K562 (cell line): Measurements from ENCODE around the gene ZNF680. TPM values are rescaled to one million over a fixed set of nuclear protein-coding genes. Genes with fewer than 3 reads are reported as not detected.

Experiments used
- ATAC-seq: fragments of 200-7000 bp; cut with Tn5 transposase; 3 replicates; pipeline ENCODE4 v1.9.1; 2020; ENCODE audit warnings: moderate library complexity
- BruUV-seq: library from RNA; stranded (reverse); fragments of 400-500 nt; replicated peaks from 2 replicates; lab custom pipeline; 2021; lab: Mats Ljungman, UMichigan
- CTCF ChIA-PET: fragments of 300-600 bp; formaldehyde crosslinking; extraction: SDS; loops from one replicate; lab custom pipeline; 2021; ENCODE audit warnings: low intra/inter-chr PET ratio; lab: Yijun Ruan, JAX
- POLR2A ChIA-PET: fragments of 300-600, 350-650 bp; sonication (Branson Sonifier 250); formaldehyde crosslinking; extraction: SDS; loops from one replicate; lab custom pipeline; 2021; ENCODE audit warnings: antibody characterized with exemption, inconsistent platforms; lab: Yijun Ruan, JAX
- DNase-seq, 4 experiments: peaks; one replicate each; pipeline versions ENCODE4 v3.0.0 to v3.0.0-alpha.2; 2011 to 2018; ENCODE audit warnings: low spot score in 3 of 4, mixed read lengths in 3 of 4; ENCODE audit errors: extremely low read depth in 1 of 4
- FAIRE-seq: peaks from 2 replicates; lab custom pipeline; 2011; peaks lifted over from hg19 to GRCh38; lab: Jason Lieb, UNC
- H2AFZ ChIP-seq: 2 replicates; pipeline ENCODE4 v1.6.0; 2011; ENCODE audit warnings: low read depth, low read length, control low read depth, inconsistent platforms
- H3K27ac ChIP-seq: fragments of 200-600 bp; 3 replicates; pipeline ENCODE4 v1.8.0; 2011; ENCODE audit warnings: low read depth, mild to moderate bottlenecking, control low read depth, inconsistent platforms, low read length, moderate library complexity, mixed read lengths; ENCODE audit errors: extremely low read depth
- H3K27me3 ChIP-seq, 2 experiments: fragments of 300-600 bp in 1 of 2; 2 replicates in 1 of 2; 3 replicates in 1 of 2; pipeline versions ENCODE4 v1.6.0 to v1.8.0; 2011; ENCODE audit warnings: inconsistent platforms in 2 of 2, low read length in 2 of 2, mild to moderate bottlenecking in 1 of 2, mixed read lengths in 1 of 2, moderate library complexity in 1 of 2; ENCODE audit not compliant: control insufficient read depth in 2 of 2, insufficient read depth in 2 of 2
- H3K36me3 ChIP-seq: fragments of 300-600 bp; 3 replicates; pipeline ENCODE4 v1.8.0; 2011; ENCODE audit warnings: mild to moderate bottlenecking, low read length, inconsistent platforms; ENCODE audit not compliant: control insufficient read depth, insufficient read depth
- H3K4me1 ChIP-seq, 2 experiments: fragments of 200-600 bp in 1 of 2; replicated peaks in 1 of 2; 2 replicates in 1 of 2; 3 replicates in 1 of 2; pipeline versions ENCODE4 v1.5.1 to v1.8.0; 2011; ENCODE audit warnings: inconsistent platforms in 2 of 2, low read length in 2 of 2, mild to moderate bottlenecking in 1 of 2, mixed read lengths in 1 of 2, moderate library complexity in 1 of 2; ENCODE audit not compliant: control insufficient read depth in 2 of 2, insufficient read depth in 2 of 2
- H3K4me2 ChIP-seq: 2 replicates; pipeline ENCODE4 v1.6.1; 2011; ENCODE audit warnings: low read length, control low read depth, inconsistent platforms, mixed read lengths; ENCODE audit not compliant: insufficient read depth
- H3K4me3 ChIP-seq: fragments of 200-600 bp; sonication (generic), shearing (Covaris generic); 2 replicates; pipeline ENCODE4 v1.5.1; 2016; ENCODE audit warnings: control low read depth, inconsistent platforms
- H3K79me2 ChIP-seq: fragments of 200-600 bp; 3 replicates; pipeline ENCODE4 v1.8.0; 2011; ENCODE audit warnings: low read length, inconsistent platforms; ENCODE audit not compliant: control insufficient read depth, insufficient read depth
- H3K9ac ChIP-seq, 2 experiments: 2 replicates each; pipeline versions ENCODE4 v1.6.0 to v1.6.1; 2011; ENCODE audit warnings: low read depth in 2 of 2, low read length in 2 of 2, control low read depth in 1 of 2, inconsistent platforms in 1 of 2, mild to moderate bottlenecking in 1 of 2, mixed read lengths in 1 of 2; ENCODE audit not compliant: insufficient read depth in 1 of 2
- H3K9me1 ChIP-seq: one replicate; pipeline ENCODE4 v1.6.0; 2011; ENCODE audit warnings: inconsistent platforms, mild to moderate bottlenecking, low read length, moderate library complexity; ENCODE audit not compliant: control insufficient read depth, insufficient read depth
- H3K9me3 ChIP-seq: replicated peaks from 2 replicates; pipeline ENCODE4 v1.5.1; 2011; ENCODE audit warnings: low read depth, low read length, inconsistent platforms; ENCODE audit not compliant: control insufficient read depth, insufficient read depth
- H4K20me1 ChIP-seq: replicated peaks from 2 replicates; pipeline ENCODE4 v1.6.1; 2011; ENCODE audit warnings: low read length, inconsistent platforms, mixed read lengths; ENCODE audit not compliant: control insufficient read depth, insufficient read depth
- CEBPB ChIP-seq: fragments of 450-650 bp; IDR thresholded peaks from 2 replicates; pipeline ENCODE4 v1.6.1; 2016; ENCODE audit warnings: missing genetic modification characterization, missing compliant biosample characterization
- FOXM1 ChIP-seq, 2 experiments: fragments of 450-650 bp in 1 of 2; sonication (generic) in 1 of 2; formaldehyde crosslinking in 1 of 2; IDR thresholded peaks; 2 replicates each; pipeline versions ENCODE4 v1.6.1 to v1.9.0; 2017 to 2022; ENCODE audit warnings: low read depth in 2 of 2, mild to moderate bottlenecking in 2 of 2, missing genetic modification reagents in 1 of 2, moderate library complexity in 1 of 2
- IRF1 ChIP-seq: sonication (generic); formaldehyde crosslinking; IDR thresholded peaks from 2 replicates; pipeline ENCODE4 v1.8.0; 2022; ENCODE audit warnings: missing genetic modification reagents, mild to moderate bottlenecking, borderline replicate concordance
- MCM5 ChIP-seq: fragments of 450-650 bp; IDR thresholded peaks from 2 replicates; pipeline ENCODE4 v1.6.1; 2016; ENCODE audit warnings: low read depth
- SMAD3 ChIP-seq: fragments of 450-650 bp; formaldehyde crosslinking; conservative IDR thresholded peaks from 2 replicates; pipeline ENCODE4 v1.4.0; 2020; ENCODE audit warnings: mild to moderate bottlenecking
- ZKSCAN1 ChIP-seq: fragments of 150-350 bp; IDR thresholded peaks from 2 replicates; pipeline ENCODE4 v1.6.1; 2016; ENCODE audit warnings: low read depth, low read length
- ZNF696 ChIP-seq: fragments of 250-450 bp; sonication (Bioruptor Pico); conservative IDR thresholded peaks from 2 replicates; pipeline ENCODE4 v1.4.0; 2020; ENCODE audit warnings: mild to moderate bottlenecking, moderate library complexity
- WGBS: fragments of 100-300 bp; shearing (Covaris generic); methylation state at CpG from one replicate; pipeline ENCODE4 v1.1.6; 2016; ENCODE audit warnings: low coverage, mixed read lengths; ENCODE audit not compliant: insufficient coverage; ENCODE audit errors: missing lambda C conversion rate; 5-methylcytosine and 5-hydroxymethylcytosine counted together
- in situ Hi-C: fragments of 300-500 bp; cut with MboI; formaldehyde crosslinking; loops from 4 replicates; pipeline ENCODE4 v1.15.0; 2018; ENCODE audit warnings: inconsistent platforms, mixed read lengths
- intact Hi-C: fragments of 100-400 bp; cut with micrococcal nuclease; formaldehyde crosslinking; loops from 2 replicates; pipeline ENCODE4 v1.14.2; 2022
- polyA plus RNA-seq, 8 experiments: library from polyadenylated mRNA; depleted of rRNA in 4 of 8; stranded (reverse) in 5 of 8; unstranded in 3 of 8; fragments of >200 nt; fragmentation: Nextera tagmentation in 2 of 8; fragmentation: Illumina TruSeq in 1 of 8; extraction: Ambion mirVana in 2 of 8; extraction: Trizol in 1 of 8; gene quantifications; 2 replicates each; pipeline versions ENCODE4 v1.2.1 to v1.2.3, GENCODE V29; 2011 to 2014; ENCODE audit warnings: inconsistent platforms in 1 of 8, missing spikeins in 1 of 8
- total RNA-seq, 7 experiments: library from RNA; depleted of rRNA in 6 of 7; stranded (reverse); fragments of >200 nt in 6 of 7; fragmentation: Illumina TruSeq in 2 of 7; extraction: Trizol in 2 of 7; gene quantifications; 2 replicates each; pipeline versions ENCODE4 v1.2.1 to v1.2.3, GENCODE V29; 2011 to 2021; ENCODE audit warnings: low replicate concordance in 1 of 7

ZNF680 gene
- total and polyA plus RNA-seq, 9 of the 15 experiments (the other 6 are each of a cell fraction or from before 2014, with no cell fraction given): 7.0 to 25.0 (median 12.0) TPM

GRCh38 chr7:64602086-64602485 is 39.2 kb upstream of the ZNF680 start:
- FAIRE-seq: no peak

GRCh38 chr7:64599359-64599758 is 36.5 kb upstream of the ZNF680 start:
- no TSS peak for BruUV-seq
- Histone ChIP-seq H3K27me3 (no peaks in the 10 kb centered on the region), H3K9ac (no peak overlapping the region), H3K4me1 (no peaks in the 10 kb centered on the region), H3K36me3 (no peaks in the 10 kb centered on the region), H3K4me3 (no peak overlapping the region), H3K27ac (no peak overlapping the region), H3K79me2 (no peaks in the 10 kb centered on the region), H3K4me2 (no peak overlapping the region), H4K20me1 (no peaks in the 10 kb centered on the region), H3K9me1 (no peaks in the 10 kb centered on the region), H3K9me3 (no peaks in the 10 kb centered on the region), H2AFZ (no peak overlapping the region)
- no peak for DNase-seq
- in situ Hi-C loops: no loop called here
- ATAC-seq: no peak
- no peak for TF ChIP-seq ZKSCAN1
- TF ChIP-seq SMAD3 (CRISPR knock-in tag): no peak
- peak; percentile 84 for TF ChIP-seq CEBPB (tag)
- TF ChIP-seq MCM5: no peak
- no peak for TF ChIP-seq IRF1 (CRISPR knock-in tag)
- POLR2A ChIA-PET: no interaction called here
- CTCF ChIA-PET: no interaction called here
- no peak for FAIRE-seq
- intact Hi-C loops: no loop called here
- 0% methylated on average over 2 of the region's 2 CpGs for WGBS

More at GRCh38 chr7:64602086-64602485, 39.2 kb upstream of the ZNF680 start:
- Histone ChIP-seq H2AFZ (no peak overlapping the region), H3K4me3 (no peak overlapping the region), H3K9ac (no peak overlapping the region), H3K27ac (no peak overlapping the region)
- no peak for ATAC-seq
- no TSS peak for BruUV-seq
- intact Hi-C loops: no loop called here
- 2% methylated on average over 3 of the region's 3 CpGs for WGBS
- TF ChIP-seq ZKSCAN1: no peak
- TF ChIP-seq CEBPB (tag): 0 out of 2 replicates have a peak, but pooled peaks have one; percentile 8
- TF ChIP-seq ZNF696 (CRISPR knock-in tag): no peak
- TF ChIP-seq FOXM1 (IDR thresholded peaks at IDR 0.05; ENCODE audit: low read depth): no peak
- no peak for TF ChIP-seq FOXM1 (CRISPR knock-in tag; IDR thresholded peaks at IDR 0.05; ENCODE audit: low read depth)
- TF ChIP-seq, all 486 proteins: peak for 1
- CTCF ChIA-PET: no interaction called here
- Histone ChIP-seq H4K20me1 (no peaks in the 10 kb centered on the region), H3K36me3 (no peaks in the 10 kb centered on the region), H3K9me1 (no peaks in the 10 kb centered on the region), H3K4me2 (no peak overlapping the region), H3K9me3 (no peaks in the 10 kb centered on the region), H3K27me3 (no peaks in the 10 kb centered on the region), H3K79me2 (no peaks in the 10 kb centered on the region), H3K4me1 (no peaks in the 10 kb centered on the region)
- in situ Hi-C loops: no loop called here
- POLR2A ChIA-PET: no interaction called here
- DNase-seq: no peak
